SK-N-SH treated with all-trans-retinoic acid at 6 μM for 48 hours (cell line): ENCODE data around the gene ADPRM.
A peak's percentile ranks its signal among the peaks of the same experiment; 100 is the strongest.
"Not testable (repeated sequence)": the region's sequence is repeated elsewhere in the genome, so short reads cannot be mapped to it uniquely, and the experiment has no call there.

Source experiments
- ATAC-seq: fragments of 200-7000 bp; cut with Tn5 transposase; 3 replicates; pipeline ENCODE4 v1.9.1; 2020; ENCODE audit warnings: mild to moderate bottlenecking, moderate library complexity
- ARNTL ChIP-seq: fragments of 450-650 bp; formaldehyde crosslinking; IDR thresholded peaks from 2 replicates; pipeline ENCODE4 v1.5.0; 2020; ENCODE audit warnings: low read depth, mild to moderate bottlenecking, moderate library complexity, borderline replicate concordance
- BACH2 ChIP-seq: fragments of 250-450 bp; sonication (Bioruptor Pico); IDR thresholded peaks from 2 replicates; pipeline ENCODE4 v1.9.0; 2021; ENCODE audit warnings: mild to moderate bottlenecking, borderline replicate concordance
- CREB5 ChIP-seq: fragments of 250-450 bp; sonication (Bioruptor Pico); IDR thresholded peaks from 2 replicates; pipeline ENCODE4 v1.5.1; 2020; ENCODE audit warnings: low read depth, mild to moderate bottlenecking, moderate library complexity
- CSDC2 ChIP-seq: fragments of 250-450 bp; sonication (Bioruptor Pico); IDR thresholded peaks from 2 replicates; pipeline ENCODE4 v1.5.0; 2020; ENCODE audit warnings: mild to moderate bottlenecking, moderate library complexity
- ESRRG ChIP-seq: fragments of 250-450 bp; sonication (Bioruptor Pico); IDR thresholded peaks from 2 replicates; pipeline ENCODE4 v1.6.1; 2021; ENCODE audit warnings: mild to moderate bottlenecking
- GLIS3 ChIP-seq: fragments of 250-450 bp; sonication (Bioruptor Pico); IDR thresholded peaks from 2 replicates; pipeline ENCODE4 v1.5.0; 2020; ENCODE audit warnings: mild to moderate bottlenecking, moderate library complexity
- ISL1 ChIP-seq: fragments of 250-450 bp; sonication (Bioruptor Pico); IDR thresholded peaks from 2 replicates; pipeline ENCODE4 v2.1.2; 2022; ENCODE audit warnings: mild to moderate bottlenecking, moderate library complexity
- OSR1 ChIP-seq: fragments of 250-450 bp; sonication (Bioruptor Pico); IDR thresholded peaks from 2 replicates; pipeline ENCODE4 v1.8.0; 2022; ENCODE audit warnings: moderate library complexity, mild to moderate bottlenecking, inconsistent platforms
- PATZ1 ChIP-seq: fragments of 250-450 bp; sonication (Bioruptor Pico); IDR thresholded peaks from 2 replicates; pipeline ENCODE4 v1.8.0; 2020; ENCODE audit warnings: mild to moderate bottlenecking, moderate library complexity, borderline replicate concordance
- POU6F1 ChIP-seq: fragments of 250-450 bp; sonication (Bioruptor Pico); IDR thresholded peaks from 2 replicates; pipeline ENCODE4 v1.8.0; 2021; ENCODE audit warnings: low read depth, mild to moderate bottlenecking, moderate library complexity, borderline replicate concordance
- PPARA ChIP-seq: fragments of 250-450 bp; sonication (Bioruptor Pico); IDR thresholded peaks from 2 replicates; pipeline ENCODE4 v1.5.0; 2020; ENCODE audit warnings: mild to moderate bottlenecking, borderline replicate concordance
- RARB ChIP-seq: fragments of 250-450 bp; sonication (Bioruptor Pico); IDR thresholded peaks from 2 replicates; pipeline ENCODE4 v1.8.0; 2021; ENCODE audit warnings: mild to moderate bottlenecking, moderate library complexity
- SNAI2 ChIP-seq: fragments of 250-450 bp; sonication (Bioruptor Pico); IDR thresholded peaks from 2 replicates; pipeline ENCODE4 v1.5.0; 2020; ENCODE audit warnings: mild to moderate bottlenecking, moderate library complexity
- TCF4 ChIP-seq: fragments of 250-450 bp; sonication (Bioruptor Pico); IDR thresholded peaks from 2 replicates; pipeline ENCODE4 v1.8.0; 2021; ENCODE audit warnings: mild to moderate bottlenecking, moderate library complexity, borderline replicate concordance
- TSHZ2 ChIP-seq: fragments of 250-450 bp; sonication (Bioruptor Pico); IDR thresholded peaks from 2 replicates; pipeline ENCODE4 v1.5.0; 2020; ENCODE audit warnings: mild to moderate bottlenecking, moderate library complexity
- ZFP3 ChIP-seq: fragments of 250-450 bp; sonication (Bioruptor Pico); IDR thresholded peaks from 2 replicates; pipeline ENCODE4 v1.5.0; 2020; ENCODE audit warnings: mild to moderate bottlenecking, moderate library complexity
- ZFP30 ChIP-seq: fragments of 450-650 bp; formaldehyde crosslinking; IDR thresholded peaks from 2 replicates; pipeline ENCODE4 v1.5.0; 2022; ENCODE audit warnings: mild to moderate bottlenecking, moderate library complexity
- ZNF70 ChIP-seq: fragments of 450-650 bp; formaldehyde crosslinking; IDR thresholded peaks from 2 replicates; pipeline ENCODE4 v1.5.0; 2020; ENCODE audit warnings: mild to moderate bottlenecking, moderate library complexity
- ZNF8 ChIP-seq: fragments of 450-650 bp; formaldehyde crosslinking; IDR thresholded peaks from 2 replicates; pipeline ENCODE4 v1.5.0; 2020; ENCODE audit warnings: mild to moderate bottlenecking, moderate library complexity

Gene ADPRM

GRCh38 chr17:10673312-10673711 is 24.1 kb upstream of the ADPRM start:
- no peak for TF ChIP-seq RARB (CRISPR knock-in tag)

GRCh38 chr17:10674704-10675103 is 22.7 kb upstream of the ADPRM start:
- no peak; the same call in 2 of the 3 replicates for ATAC-seq
- TF ChIP-seq ARNTL (CRISPR knock-in tag) (no peak), PATZ1 (CRISPR knock-in tag) (no peak), OSR1 (CRISPR knock-in tag) (no peak), PPARA (CRISPR knock-in tag) (no peak), TSHZ2 (no peak), ZNF8 (CRISPR knock-in tag) (no peak), RARB (CRISPR knock-in tag) (no peak), ISL1 (CRISPR knock-in tag) (no peak), CSDC2 (CRISPR knock-in tag) (no peak), ZFP3 (CRISPR knock-in tag) (no peak), ZFP30 (CRISPR knock-in tag) (no peak), SNAI2 (CRISPR knock-in tag) (no peak), ZNF70 (no peak)

More at GRCh38 chr17:10673312-10673711, 24.1 kb upstream of the ADPRM start:
- ATAC-seq, result no peak

GRCh38 chr17:10681866-10682446 is 15.4 kb upstream of the ADPRM start:
- peak; percentile 93 for ATAC-seq
- TF ChIP-seq ARNTL (CRISPR knock-in tag) (no peak), ISL1 (CRISPR knock-in tag) (peak; percentile 83)

- TF ChIP-seq PATZ1 (CRISPR knock-in tag), result no peak
- TF ChIP-seq SNAI2 (CRISPR knock-in tag), result no peak
- no peak for TF ChIP-seq POU6F1 (CRISPR knock-in tag)
- no peak for TF ChIP-seq RARB (CRISPR knock-in tag)
- TF ChIP-seq ZNF70, result no peak
- no peak for TF ChIP-seq CSDC2 (CRISPR knock-in tag)
- no peak for TF ChIP-seq GLIS3 (CRISPR knock-in tag)
- TF ChIP-seq ESRRG, result no peak
- TF ChIP-seq ZFP30 (CRISPR knock-in tag), result no peak
- no peak for TF ChIP-seq ARNTL (CRISPR knock-in tag)
- ATAC-seq, result peak; percentile 31; the same call in 1 of the 3 replicates
These were observed 13.5 kb upstream of the ADPRM start for GRCh38 chr17:10683853-10684252.

GRCh38 chr17:10687499-10687898 is 9.9 kb upstream of the ADPRM start:
- ATAC-seq, result no peak
- TF ChIP-seq ZFP30 (CRISPR knock-in tag) (no peak), GLIS3 (CRISPR knock-in tag) (no peak), BACH2 (CRISPR knock-in tag) (no peak), POU6F1 (CRISPR knock-in tag) (no peak), TCF4 (no peak), CSDC2 (CRISPR knock-in tag) (no peak), ISL1 (CRISPR knock-in tag) (no peak), CREB5 (CRISPR knock-in tag) (no peak), SNAI2 (CRISPR knock-in tag) (no peak)
- TF ChIP-seq, all 23 proteins: peak for 0

- not testable (repeated sequence) for ATAC-seq
These were observed 1.5 kb upstream of the ADPRM start for GRCh38 chr17:10695875-10696407.
